Activated naive CD8-positive, alpha-beta T cell (primary cell): ENCODE measurements around the gene PGF.

Experiments used
- H3K27ac Mint-ChIP-seq: one replicate; pipeline ENCODE4 v1.8.0; 2021; ENCODE audit warnings: mixed read lengths
- H3K27me3 Mint-ChIP-seq: one replicate; pipeline ENCODE4 v1.8.0; 2021; ENCODE audit warnings: mixed read lengths
- H3K36me3 Mint-ChIP-seq: one replicate; pipeline ENCODE4 v1.8.0; 2021; ENCODE audit warnings: mixed read lengths
- H3K4me1 Mint-ChIP-seq: one replicate; pipeline ENCODE4 v1.8.0; 2021; ENCODE audit warnings: low read depth, mixed read lengths
- H3K4me3 Mint-ChIP-seq: one replicate; pipeline ENCODE4 v1.8.0; 2021; ENCODE audit warnings: mild to moderate bottlenecking, mixed read lengths
- H3K9me3 Mint-ChIP-seq: one replicate; pipeline ENCODE4 v1.8.0; 2021; ENCODE audit warnings: low read depth, mixed read lengths

Gene PGF

GRCh38 chr14:74898083-74898482 lies 57.3 kb downstream of the PGF start:
- H3K9me3 Mint-ChIP-seq: no peaks in the 10 kb centered on the region
- H3K27me3 Mint-ChIP-seq: no peaks in the 10 kb centered on the region
- H3K27ac Mint-ChIP-seq: no peak overlapping the region
- peaks cover 11% of the 10 kb centered on the region for H3K36me3 Mint-ChIP-seq
- H3K4me1 Mint-ChIP-seq: peaks cover 2% of the 10 kb centered on the region
- no peak overlapping the region for H3K4me3 Mint-ChIP-seq

GRCh38 chr14:74897642-74898041 lies 57.8 kb downstream of the PGF start:
- peaks cover 2% of the 10 kb centered on the region for H3K4me1 Mint-ChIP-seq
- peaks cover 11% of the 10 kb centered on the region for H3K36me3 Mint-ChIP-seq
- no peaks in the 10 kb centered on the region for H3K27me3 Mint-ChIP-seq
- H3K27ac Mint-ChIP-seq: no peak overlapping the region
- no peak overlapping the region for H3K4me3 Mint-ChIP-seq
- no peaks in the 10 kb centered on the region for H3K9me3 Mint-ChIP-seq

DNA sequence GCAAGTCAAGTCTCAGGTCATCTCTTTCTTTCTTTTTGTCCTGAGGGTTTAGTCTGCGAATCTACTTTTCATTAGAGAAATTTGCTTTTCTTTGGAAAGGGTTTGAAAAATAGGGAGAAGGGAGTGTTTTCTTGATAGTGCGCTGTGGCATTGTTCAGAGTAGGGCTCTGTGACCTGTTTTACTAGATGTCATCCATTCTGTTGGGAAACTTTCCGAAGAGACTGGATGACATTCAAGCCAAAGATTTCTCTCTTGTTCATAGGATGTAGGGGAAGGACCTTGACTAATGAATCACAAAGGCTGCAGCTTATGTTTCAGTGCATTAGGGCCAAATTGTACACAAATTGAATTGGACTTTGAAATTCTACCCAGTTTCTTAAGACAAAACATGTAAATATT lies 59.0 kb downstream of the PGF start:
- no peaks in the 10 kb centered on the region for H3K27me3 Mint-ChIP-seq
- peaks cover 2% of the 10 kb centered on the region for H3K4me1 Mint-ChIP-seq
- H3K27ac Mint-ChIP-seq: peak overlapping the region; percentile 64
- peaks cover 11% of the 10 kb centered on the region for H3K36me3 Mint-ChIP-seq
- H3K9me3 Mint-ChIP-seq: no peaks in the 10 kb centered on the region
- no peak overlapping the region for H3K4me3 Mint-ChIP-seq

DNA sequence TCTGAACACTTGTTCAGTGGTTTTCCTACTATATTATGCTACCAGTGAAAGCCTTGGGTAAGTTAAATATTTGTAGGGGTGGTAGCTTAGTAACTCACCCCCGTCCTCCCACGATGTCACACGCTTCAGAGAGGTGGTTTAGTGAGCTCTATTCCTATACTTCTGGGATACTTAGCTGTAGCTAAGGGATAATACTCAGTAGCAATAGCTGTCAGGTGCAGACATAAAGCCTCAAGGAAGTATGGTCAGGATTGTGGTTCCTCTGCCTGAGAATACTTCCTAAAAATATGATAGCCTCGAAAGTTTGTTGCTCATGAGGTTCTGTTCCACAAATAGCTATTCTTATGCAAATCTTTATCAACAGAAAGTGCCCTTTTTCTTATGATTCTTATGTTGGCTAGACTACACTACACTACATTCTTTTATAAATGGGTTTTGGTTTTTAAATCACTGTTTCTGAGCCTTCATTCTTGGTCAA lies 61.7 kb downstream of the PGF start:
- no peaks in the 10 kb centered on the region for H3K27me3 Mint-ChIP-seq

GRCh38 chr14:74892745-74893144 lies 62.7 kb downstream of the PGF start:
- Mint-ChIP-seq H3K36me3 (peaks cover 5% of the 10 kb centered on the region), H3K27ac (peak overlapping the region; percentile 34), H3K4me3 (no peak overlapping the region), H3K27me3 (no peaks in the 10 kb centered on the region), H3K4me1 (peaks cover 14% of the 10 kb centered on the region), H3K9me3 (no peaks in the 10 kb centered on the region)

More for the DNA sequence above, 61.7 kb downstream of the PGF start:
- peaks cover 7% of the 10 kb centered on the region for H3K4me1 Mint-ChIP-seq
- no peak overlapping the region for H3K4me3 Mint-ChIP-seq
- peak overlapping the region; percentile 22 for H3K27ac Mint-ChIP-seq
- peaks cover 5% of the 10 kb centered on the region for H3K36me3 Mint-ChIP-seq
- H3K9me3 Mint-ChIP-seq: no peaks in the 10 kb centered on the region

- Mint-ChIP-seq H3K4me1 (peaks cover 20% of the 10 kb centered on the region), H3K27ac (no peak overlapping the region), H3K4me3 (no peak overlapping the region), H3K9me3 (no peaks in the 10 kb centered on the region), H3K36me3 (peaks cover 5% of the 10 kb centered on the region), H3K27me3 (no peaks in the 10 kb centered on the region)
These were observed 63.5 kb downstream of the PGF start for GRCh38 chr14:74891870-74892269.
